Measurements from ENCODE around the gene SPHK2.
"Not testable (repeated sequence)": the region's sequence is repeated elsewhere in the genome, so short reads cannot be mapped to it uniquely, and the experiment has no call there.

Gene SPHK2

GRCh38 chr19:48637948-48638830 is 18.9 kb downstream of the SPHK2 start:
- DNase-seq: peak; percentile 82 to 90

GRCh38 chr19:48638831-48639381 is 19.6 kb downstream of the SPHK2 start:
- no peak for DNase-seq

- no peak for DNase-seq
Measured at GRCh38 chr19:48639483-48640375, 20.4 kb downstream of the SPHK2 start.

GRCh38 chr19:48641850-48642249 is 22.5 kb downstream of the SPHK2 start:
- DNase-seq: no peak

- no peak for DNase-seq
Measured at GRCh38 chr19:48642862-48643261, 23.6 kb downstream of the SPHK2 start.

- DNase-seq: no peak
Measured at GRCh38 chr19:48644355-48644754, 25.0 kb downstream of the SPHK2 start.

GRCh38 chr19:48644839-48645619 is 25.7 kb downstream of the SPHK2 start:
- DNase-seq: peak; percentile 24 to 42

GRCh38 chr19:48645620-48646000 is 26.3 kb downstream of the SPHK2 start:
- DNase-seq: no peak

GRCh38 chr19:48646001-48646721 is 26.9 kb downstream of the SPHK2 start, which contains the start of gene CA11:
CA11 (minus strand) TSS chr19:48646187; CDS start chr19:48645632, 555 bp downstream.
- DNase-seq: peak; percentile 60 to 81

- no peak for DNase-seq
Measured at GRCh38 chr19:48646722-48647216, 27.5 kb downstream of the SPHK2 start.

GRCh38 chr19:48648134-48648533 is 28.8 kb downstream of the SPHK2 start:
- DNase-seq: no peak

- DNase-seq: no peak
Measured at GRCh38 chr19:48650974-48651682, 31.8 kb downstream of the SPHK2 start.

GRCh38 chr19:48651683-48652048 is 32.4 kb downstream of the SPHK2 start:
- no peak for DNase-seq

GRCh38 chr19:48654299-48655059 is 35.2 kb downstream of the SPHK2 start:
- DNase-seq: no peak

- no peak for DNase-seq
Measured at GRCh38 chr19:48656840-48657474, 37.7 kb downstream of the SPHK2 start.

GRCh38 chr19:48657828-48658227 is 38.5 kb downstream of the SPHK2 start:
- DNase-seq: not testable (repeated sequence)

- DNase-seq: no peak
Measured at GRCh38 chr19:48658483-48658882, 39.2 kb downstream of the SPHK2 start.

GRCh38 chr19:48659768-48660167 is 40.5 kb downstream of the SPHK2 start:
- DNase-seq: no peak

GRCh38 chr19:48660852-48661710 is 41.8 kb downstream of the SPHK2 start:
- DNase-seq: peak; percentile 58 to 96
